Esophagus mucosa (tissue), 1 donor: Measurements from ENCODE around the gene FALEC. TPM values are rescaled to one million over a fixed set of nuclear protein-coding genes. Genes with fewer than 3 reads are reported as not detected.

Source experiments
- ATAC-seq: fragments of 200-7000 bp; cut with Tn5 transposase; one replicate; pipeline ENCODE4 v1.9.1; 2020
- total RNA-seq: library from RNA; stranded (reverse); gene quantifications from one replicate; pipeline ENCODE4 v1.2.4, GENCODE V29; 2023
- donor health status: DM: yes; HTN: yes; CAD: no.

Gene FALEC
- 1.6 TPM for total RNA-seq

DNA sequence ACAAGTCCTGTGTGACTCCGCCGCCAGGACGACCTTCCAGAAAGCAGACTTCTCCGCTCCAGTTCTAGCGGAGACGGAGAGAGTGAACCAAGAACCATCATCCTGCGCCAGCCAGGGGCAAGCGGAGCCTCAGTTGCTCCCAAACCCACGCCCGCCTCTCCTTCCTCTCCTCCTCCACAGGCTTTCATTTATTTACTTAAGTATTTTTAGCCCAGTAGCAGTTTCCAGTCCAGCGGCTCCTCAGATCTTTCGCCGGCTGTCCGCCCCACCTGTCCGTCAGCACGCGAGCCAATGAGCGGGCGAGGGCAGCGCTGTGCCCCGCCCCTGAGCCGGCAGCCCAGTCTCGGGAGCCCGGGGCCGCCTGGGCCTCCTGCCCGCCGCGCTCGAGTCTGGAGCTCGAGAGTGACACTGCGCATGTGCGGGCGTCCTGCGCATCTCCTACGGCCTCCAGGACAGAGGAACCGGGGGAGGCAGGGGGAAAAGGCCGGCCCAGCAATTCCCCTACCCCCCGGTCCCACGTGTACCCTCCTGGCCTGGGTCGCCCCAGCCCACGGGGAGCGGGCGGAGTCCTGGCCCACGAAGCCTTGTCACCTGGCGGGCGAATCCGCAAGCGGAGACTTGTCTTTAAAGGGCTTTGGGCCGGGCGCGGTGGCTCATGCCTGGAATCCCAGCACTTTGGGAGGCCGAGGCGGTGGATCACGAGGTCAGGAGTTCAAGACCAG, at the start of gene FALEC:
TSS of gene FALEC (plus strand) at position 425 of the 722 bp plus-strand sequence.
- peak; percentile 87 for ATAC-seq

DNA sequence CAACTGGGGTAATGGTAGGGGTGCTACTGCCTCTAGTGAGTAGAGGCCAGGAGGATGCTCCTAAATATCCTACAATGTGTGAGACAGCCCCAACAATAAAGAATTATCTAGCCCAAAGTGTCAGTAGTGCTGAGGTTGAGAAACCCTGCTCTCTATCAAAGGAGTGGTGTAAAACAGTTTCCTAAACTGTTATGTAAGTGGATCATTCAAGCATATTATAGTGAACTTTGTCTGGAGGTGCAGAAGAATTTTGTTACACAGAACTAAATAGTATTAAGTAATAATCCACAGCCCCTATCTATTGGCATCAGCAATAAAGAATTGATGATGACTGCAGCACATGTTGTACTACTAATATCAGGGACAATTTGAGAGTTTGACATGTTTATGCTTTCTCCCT, 48.6 kb upstream of the FALEC start:
- ATAC-seq: no peak

DNA sequence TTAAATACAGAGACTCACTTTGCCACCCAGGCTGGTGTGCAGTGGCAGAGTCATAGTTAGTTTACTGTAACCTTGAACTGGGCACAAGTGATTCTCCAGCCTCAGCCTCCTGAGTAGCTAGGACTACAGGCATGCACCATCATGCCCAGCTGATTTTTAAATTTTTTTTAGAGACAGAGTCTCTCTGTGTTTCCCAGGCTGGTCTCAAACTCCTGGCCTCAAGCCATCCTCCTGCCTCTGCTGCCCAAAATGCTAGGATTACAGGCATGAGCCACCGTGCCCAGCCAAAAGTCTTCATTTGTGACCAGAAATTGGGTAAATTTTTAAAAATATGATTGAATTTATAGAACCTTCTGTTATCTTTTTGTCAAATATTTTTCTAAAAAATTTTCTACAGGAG, 46.3 kb upstream of the FALEC start:
- no peak for ATAC-seq

DNA sequence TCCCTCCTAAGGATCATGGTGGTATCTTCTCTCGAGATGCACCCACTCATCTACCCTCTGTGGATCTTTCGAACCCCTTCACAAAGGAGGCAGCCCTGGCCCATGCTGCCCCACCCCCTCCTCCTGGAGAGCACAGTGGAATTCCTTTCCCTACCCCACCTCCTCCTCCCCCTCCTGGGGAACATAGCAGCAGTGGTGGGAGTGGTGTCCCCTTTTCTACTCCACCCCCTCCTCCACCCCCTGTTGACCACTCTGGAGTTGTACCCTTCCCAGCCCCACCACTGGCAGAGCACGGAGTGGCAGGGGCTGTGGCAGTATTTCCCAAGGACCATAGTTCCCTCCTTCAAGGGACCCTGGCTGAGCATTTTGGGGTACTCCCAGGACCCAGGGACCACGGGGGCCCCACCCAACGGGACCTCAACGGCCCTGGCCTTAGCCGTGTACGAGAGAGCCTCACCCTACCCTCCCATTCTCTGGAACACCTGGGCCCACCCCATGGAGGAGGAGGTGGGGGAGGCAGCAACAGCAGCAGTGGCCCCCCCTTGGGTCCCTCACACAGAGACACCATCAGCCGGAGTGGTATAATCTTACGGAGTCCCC, 42.9 kb upstream of the FALEC start:
- no peak for ATAC-seq

DNA sequence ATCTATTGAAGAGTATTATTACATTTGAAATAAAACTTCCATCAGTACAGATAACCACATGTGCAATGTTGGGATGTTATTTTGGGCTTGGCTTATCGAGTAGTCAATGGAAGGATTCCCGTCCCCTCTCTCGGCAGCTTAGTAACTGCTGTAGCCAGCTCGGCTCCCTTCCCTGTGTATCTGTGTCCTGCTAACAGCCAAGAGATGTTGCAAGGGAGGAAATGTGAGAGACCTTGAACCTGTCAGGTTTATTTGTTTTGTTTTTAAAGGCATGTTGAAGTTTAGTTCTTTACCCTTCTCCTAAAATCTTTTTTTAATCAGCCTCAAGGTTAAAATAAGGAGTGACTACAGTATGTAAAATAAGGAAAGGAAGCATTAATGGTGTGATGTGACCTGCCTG, 41.9 kb upstream of the FALEC start:
- ATAC-seq: no peak

DNA sequence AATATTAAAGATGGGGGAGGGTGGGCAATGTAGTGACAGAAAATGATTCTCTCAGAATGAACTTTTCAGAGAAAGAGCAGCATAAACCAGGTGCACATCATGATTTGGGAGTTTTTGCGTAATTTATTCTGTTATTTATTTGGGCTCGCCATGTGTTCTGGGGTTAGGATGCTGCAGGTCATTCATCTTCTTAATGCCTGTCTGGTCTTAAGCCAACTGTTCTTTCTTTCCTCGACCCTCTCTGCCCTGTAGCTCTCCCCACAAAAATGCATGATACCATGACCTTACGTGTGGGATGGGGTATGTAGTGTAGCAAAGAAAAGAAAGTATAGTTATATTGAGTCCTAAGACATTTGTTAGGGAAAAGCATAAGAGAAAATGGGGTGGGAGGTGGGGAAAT, 40.7 kb upstream of the FALEC start:
- ATAC-seq: no peak

DNA sequence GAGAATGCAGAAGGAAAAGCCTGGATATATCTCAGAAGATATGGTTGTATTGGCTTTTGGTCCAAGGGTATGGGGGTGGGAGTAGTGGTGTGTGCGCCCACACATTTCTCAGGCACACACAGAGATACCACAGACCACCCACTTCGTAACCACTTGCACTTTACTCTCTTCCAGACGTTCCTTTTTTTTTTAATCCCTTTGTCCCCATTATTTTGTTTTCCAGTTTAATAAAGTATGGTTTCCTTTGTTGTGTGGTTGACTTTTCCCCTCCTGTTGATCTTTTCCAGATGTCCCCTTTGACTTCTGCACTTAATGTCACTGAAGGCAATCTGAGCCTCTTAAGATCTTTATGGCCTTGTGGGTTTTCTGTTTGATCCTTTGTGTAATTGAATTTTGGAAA, 38.8 kb upstream of the FALEC start:
- ATAC-seq: no peak

DNA sequence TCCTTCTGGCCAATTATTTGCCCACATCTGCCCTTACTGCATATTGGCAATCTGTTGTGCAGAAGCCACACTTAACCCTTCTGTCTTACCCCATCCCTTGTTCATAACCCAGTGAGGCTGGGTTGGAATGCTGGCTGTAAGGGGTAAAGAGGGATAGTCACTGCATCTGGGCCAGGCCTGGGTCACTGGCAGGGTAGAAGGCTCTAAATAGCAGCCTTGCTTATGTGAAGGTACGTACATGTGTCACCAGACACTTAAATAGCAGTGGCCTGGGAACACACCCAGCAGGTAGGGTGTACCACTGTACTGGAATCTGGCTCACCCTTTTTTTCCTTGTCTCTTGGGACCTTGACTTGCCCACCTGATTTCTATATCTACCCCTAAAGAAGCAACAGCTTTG, 38.2 kb upstream of the FALEC start:
- peak; percentile 94 for ATAC-seq

DNA sequence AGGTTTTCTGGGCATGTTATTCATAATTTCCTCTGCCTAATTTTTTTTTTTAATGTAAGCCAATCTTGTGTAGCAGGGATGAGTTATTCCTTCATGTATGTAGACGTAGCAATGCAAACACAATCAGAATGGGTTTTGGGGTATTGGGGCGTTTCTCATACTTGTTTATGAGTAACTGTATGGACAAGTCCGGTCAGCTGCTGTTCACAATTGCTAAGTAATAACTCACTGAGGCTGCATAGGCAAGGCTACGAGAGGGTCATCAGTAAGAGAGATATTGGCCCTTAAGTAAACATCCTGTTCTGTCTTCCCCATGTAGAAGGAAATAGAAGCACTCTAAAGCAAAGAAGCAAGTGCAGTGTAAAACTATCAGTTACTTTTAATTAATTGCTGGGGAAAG, 37.8 kb upstream of the FALEC start:
- ATAC-seq: peak; percentile 92

DNA sequence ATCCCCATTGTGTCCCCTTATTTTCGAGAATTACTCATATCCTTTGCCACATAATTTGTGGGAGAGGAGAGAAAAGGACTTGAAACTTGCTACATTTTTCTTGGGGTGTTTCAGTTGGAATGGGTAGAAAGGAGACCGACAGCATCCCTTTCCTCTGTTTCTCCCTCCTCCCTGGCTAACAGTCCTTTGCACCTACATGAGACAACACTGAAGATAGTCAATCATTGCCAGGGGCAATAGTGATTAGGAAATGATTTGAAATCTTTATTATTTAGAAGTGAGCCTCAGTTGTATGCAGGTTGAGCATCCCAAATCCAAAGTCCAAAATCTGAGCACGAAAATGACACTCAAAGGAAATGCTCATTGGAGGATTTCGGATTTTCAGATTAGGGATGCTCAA, 36.2 kb upstream of the FALEC start:
- no peak for ATAC-seq

DNA sequence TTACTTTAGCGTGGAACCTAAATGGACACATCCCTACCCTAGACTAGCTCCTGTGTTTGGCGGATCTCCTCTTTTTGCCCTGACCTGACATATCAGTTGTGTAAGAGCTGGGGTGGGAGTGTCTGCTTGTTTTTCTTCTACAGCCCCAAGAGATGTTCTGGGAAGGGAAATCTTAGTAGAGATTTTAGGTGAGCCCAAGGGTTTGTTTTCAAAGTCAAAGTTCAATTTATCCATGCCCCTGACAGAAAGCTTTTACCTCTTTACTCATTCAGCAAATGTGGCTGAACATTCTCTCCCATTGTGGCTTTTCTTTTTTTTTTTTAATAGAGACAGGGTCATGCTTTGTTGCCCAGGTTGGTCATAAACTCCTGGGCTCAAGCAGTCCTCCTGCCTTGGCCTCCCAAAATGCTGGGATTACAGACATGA, 35.6 kb upstream of the FALEC start:
- no peak for ATAC-seq

DNA sequence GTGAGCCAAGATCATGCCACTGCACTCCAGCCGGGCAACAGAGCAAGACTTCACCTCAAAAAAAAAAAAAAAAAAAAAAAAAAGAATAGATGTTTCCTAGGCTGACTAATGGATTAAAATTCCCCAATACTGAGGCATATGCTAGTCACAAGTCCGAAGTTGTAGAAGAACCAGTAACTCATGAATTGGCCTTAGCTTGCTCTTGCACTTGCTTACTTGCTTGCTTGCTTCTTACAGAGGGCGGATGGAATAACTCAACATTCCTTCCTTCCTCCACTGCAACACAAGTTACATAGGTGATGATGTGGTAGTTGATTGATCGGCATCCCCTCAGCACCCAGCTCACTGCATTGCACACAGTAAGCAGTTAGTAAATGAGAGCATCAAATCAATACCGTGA, 31.1 kb upstream of the FALEC start:
- peak; percentile 69 for ATAC-seq

DNA sequence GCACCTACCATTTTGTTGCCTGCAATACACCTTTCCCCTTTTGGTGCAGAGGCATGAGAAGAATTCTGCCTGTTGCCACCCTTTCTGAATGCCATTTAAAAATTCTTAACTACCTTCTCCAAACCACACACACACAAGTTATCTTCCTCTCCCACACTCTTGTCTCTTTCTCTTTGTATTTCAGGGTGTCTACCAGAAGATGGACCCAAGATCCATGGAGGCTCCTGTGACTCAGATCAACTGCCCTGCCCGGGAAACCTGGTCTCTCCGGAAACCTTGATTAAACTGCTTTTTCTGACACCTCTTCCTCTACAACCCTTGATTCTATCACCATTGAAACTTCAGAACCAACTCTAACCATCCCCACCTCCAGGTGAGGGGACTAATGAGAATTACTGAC, 30.7 kb upstream of the FALEC start:
- peak; percentile 30 for ATAC-seq

DNA sequence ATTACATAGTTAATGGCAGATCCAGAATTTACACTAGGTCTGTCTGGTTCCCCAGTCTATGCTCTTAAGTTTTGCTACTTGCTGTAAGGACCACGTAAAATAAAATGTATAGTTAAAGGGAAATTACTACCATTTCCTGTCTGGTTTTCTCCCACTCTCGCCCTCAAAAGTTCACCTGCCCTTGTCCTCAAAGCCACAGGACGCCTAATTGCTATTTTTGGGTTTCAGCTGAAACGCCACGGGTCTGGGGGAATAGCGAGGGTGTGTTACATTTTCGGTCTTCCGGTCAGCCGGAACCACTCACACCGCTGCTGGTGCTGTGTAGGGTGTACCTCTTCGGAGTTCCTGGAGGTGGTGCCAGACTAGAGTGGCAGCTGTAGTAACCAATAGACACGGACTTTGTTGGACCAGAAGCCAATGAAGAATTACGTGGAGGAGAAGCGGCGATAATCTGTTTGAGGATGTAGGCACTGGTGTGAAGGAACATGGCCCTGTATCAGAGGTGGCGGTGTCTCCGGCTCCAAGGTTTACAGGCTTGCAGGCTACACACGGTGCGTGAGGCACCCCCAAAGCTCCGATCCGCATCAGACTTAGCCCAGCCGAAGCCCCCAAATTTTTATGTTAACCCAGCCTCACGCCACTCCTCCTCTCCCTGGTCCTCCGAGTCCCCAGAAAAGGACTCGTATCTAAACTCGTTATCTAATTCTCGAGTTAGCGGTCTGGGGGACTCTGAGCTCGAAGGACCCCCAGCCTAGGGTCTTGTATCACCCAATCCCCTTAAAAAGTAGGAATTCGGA, 28.4 kb upstream of the FALEC start, which contains the start of gene TARS2:
TSS of gene TARS2 (plus strand) at position 454 of the 797 bp plus-strand sequence. CDS start at position 486, 32 bp downstream.
- peak; percentile 99 for ATAC-seq

DNA sequence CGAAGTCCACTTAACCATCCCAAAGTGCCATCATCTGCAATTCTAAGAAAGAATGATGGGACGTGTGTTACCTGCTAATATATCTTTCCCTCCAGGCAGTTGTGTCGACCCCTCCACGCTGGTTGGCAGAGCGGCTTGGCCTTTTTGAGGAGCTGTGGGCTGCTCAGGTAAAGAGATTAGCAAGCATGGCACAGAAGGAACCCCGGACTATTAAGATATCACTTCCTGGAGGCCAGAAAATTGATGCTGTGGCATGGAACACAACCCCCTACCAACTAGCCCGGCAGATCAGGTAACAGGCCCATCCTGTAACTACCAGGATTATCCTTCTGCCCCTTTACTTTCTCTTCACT, 27.8 kb upstream of the FALEC start:
- ATAC-seq: no peak

DNA sequence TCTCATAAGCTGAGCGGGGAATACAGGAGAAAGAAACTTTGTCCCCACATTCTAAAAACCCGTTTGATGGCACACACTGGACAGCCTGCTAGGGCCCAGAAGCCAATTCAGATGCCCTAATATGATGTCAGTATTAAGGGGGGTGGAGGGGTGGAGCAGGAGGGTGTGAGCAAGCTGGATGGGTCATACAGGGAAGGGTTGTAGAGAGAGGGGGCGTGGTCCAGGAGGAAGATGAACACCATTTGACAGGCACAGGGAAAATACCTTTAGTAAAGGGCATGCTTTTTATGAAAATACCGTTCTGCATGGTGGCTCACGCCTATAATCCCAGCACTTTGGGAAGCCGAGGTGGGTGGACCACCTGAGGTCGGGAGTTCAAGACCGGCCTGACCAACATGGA, 22.4 kb upstream of the FALEC start:
- peak; percentile 94 for ATAC-seq

DNA sequence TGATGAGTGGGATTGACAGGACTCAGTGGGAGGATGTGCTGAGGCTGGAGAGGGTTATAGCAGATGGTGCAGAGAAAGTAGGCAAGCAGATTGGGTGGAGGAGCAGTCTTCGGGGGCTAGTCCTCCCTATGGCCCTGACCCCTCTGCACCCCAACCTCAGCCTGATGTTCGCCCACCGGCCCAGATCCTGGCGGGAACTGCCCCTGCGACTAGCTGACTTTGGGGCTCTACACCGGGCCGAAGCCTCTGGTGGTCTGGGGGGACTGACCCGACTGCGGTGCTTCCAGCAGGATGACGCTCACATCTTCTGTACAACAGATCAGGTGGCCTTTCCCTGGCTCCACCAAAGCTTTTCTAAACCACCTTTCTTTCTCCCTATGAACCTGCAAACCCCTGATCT, 17.2 kb upstream of the FALEC start:
- no peak for ATAC-seq

DNA sequence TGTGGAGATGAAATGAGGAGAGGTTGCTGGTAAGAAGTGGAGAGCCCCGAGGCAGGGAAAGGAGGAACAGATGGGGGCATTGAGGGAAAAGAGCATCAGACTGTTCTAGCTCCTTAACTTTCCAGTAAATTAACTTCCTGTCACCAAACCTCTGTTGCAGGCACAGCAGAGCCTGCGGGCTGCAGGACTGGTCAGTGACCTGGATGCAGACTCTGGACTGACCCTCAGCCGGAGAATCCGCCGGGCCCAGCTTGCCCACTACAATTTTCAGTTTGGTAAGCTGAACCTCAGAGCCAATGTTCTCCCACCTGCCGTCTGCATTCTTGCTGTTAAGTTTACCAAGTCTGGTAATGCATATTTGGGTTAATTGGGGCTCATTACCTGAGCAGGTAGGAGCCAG, 10.1 kb upstream of the FALEC start:
- no peak for ATAC-seq

DNA sequence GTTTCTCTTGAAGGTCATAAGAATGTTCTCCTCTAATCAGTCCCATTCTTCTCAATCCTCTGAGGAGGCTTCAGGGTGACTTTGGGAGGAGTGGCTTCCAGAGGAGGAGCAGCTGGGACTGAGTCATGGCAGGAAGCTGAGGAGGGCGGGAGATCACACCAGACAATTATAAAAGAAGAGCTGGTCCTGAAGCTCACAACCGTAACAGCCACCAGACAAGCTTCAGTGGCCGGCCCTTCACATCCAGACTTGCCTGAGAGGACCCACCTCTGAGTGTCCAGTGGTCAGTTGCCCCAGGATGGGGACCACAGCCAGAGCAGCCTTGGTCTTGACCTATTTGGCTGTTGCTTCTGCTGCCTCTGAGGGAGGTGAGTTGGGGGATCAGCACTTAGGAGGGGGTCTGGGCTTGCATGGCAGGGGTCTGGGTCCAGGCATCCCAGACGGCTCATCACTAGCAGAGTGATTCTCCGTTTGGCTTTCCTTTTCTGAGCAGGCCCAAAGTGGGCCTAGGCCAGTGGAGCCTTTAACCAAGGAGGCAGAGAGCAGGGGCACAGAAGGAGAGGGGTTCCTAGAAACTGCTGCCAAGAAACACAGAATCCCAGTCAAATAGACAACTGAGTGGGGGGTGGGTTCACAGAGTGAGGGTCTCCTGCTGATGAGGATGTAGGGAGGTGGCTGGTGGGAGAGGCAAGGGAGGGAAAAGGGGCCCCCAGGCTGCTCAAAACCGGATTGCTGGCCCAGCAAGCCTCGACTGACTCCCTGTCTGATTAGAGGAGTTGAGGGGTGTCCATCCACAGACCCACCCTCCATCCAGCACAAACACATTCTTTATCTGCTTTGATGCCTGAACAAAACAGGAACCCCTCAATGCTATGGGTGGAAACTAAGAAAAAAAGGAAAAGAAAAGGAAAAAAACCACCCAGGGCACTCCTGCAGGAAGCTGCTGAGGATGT, 7.4 kb upstream of the FALEC start, which contains the start of gene ECM1:
TSS of gene ECM1 (plus strand) at position 198 of the 953 bp plus-strand sequence. CDS start at position 299, 101 bp downstream.
- peak; percentile 82 for ATAC-seq

DNA sequence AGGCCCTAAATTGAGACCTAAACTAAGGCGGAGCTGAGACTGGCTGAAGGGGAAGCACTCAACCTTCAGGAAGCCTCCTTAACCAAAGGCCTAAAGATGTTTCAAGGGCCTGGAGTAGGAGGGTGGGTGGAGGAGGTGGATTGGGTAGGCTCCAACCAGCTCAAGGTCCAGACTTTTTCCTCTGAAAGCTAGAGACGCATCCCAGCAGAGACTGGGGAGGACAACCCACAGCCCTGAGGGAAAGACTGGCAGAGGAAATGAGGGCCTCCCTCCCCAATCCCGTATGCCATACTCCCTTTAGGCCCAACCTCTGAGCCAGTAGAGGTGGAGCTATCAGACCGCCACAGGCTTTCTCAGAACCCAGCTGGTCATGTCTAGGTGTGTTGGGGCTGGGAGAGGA, 6.6 kb upstream of the FALEC start:
- ATAC-seq: no peak

DNA sequence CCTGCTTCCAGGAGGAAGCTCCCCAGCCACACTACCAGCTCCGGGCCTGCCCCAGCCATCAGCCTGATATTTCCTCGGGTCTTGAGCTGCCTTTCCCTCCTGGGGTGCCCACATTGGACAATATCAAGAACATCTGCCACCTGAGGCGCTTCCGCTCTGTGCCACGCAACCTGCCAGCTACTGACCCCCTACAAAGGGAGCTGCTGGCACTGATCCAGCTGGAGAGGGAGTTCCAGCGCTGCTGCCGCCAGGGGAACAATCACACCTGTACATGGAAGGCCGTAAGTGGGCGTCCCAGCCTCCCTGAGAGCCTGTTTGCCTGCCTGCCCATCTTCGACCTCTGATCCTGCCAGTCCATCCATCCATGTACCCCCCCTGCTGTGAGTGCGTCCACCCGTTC, 4.0 kb upstream of the FALEC start:
- ATAC-seq: no peak

DNA sequence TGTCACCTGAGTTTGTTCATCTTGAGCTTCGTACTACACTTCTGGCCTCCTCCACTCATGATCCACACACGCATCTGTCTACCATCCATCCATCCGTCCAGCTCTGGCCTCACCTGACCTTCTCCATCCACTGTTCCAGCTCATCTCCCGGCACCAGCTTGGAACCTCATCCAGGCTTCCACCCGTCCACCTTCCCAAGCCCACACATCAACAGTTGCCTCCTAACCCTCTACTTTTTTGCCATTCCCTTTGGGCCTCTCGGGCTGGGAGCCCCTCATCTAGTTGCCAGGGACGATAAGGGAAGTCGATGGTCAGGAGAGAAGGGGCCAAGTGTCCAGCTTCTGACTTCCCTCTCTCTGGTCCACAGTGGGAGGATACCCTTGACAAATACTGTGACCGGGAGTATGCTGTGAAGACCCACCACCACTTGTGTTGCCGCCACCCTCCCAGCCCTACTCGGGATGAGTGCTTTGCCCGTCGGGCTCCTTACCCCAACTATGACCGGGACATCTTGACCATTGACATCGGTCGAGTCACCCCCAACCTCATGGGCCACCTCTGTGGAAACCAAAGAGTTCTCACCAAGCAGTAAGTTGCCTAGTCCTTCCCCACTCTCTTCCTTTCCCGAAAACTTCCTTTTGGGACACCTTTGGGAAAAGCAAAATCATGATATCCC, 3.4 kb upstream of the FALEC start:
- ATAC-seq: no peak
